HCT116 (cell line): ENCODE data around the gene CHFR. TPM values are rescaled to one million over a fixed set of nuclear protein-coding genes. Genes with fewer than 3 reads are reported as not detected.

Experiments
- ATAC-seq: fragments of 200-7000 bp; cut with Tn5 transposase; 2 replicates; pipeline ENCODE4 v1.9.1; 2020; ENCODE audit warnings: mild to moderate bottlenecking, moderate library complexity
- BruUV-seq: library from RNA; stranded (reverse); fragments of 400-500 nt; replicated peaks from 2 replicates; lab custom pipeline; 2021; lab: Mats Ljungman, UMichigan
- CTCF ChIA-PET: fragments of 300-600 bp; sonication (Branson Sonifier 250); formaldehyde crosslinking; loops from one replicate; lab custom pipeline; 2021; ENCODE audit warnings: antibody characterized with exemption; lab: Charles Lee
- POLR2A ChIA-PET: fragments of 300-600, 350-600 bp; sonication (Branson Sonifier 250); formaldehyde crosslinking; loops from one replicate; lab custom pipeline; 2021; ENCODE audit warnings: antibody characterized with exemption; lab: Charles Lee
- RAD21 ChIA-PET, 2 experiments: fragments of 300-600 bp; sonication (Branson Sonifier 250); formaldehyde crosslinking; loops; one replicate each; lab custom pipeline; 2023; ENCODE audit warnings: low total read pairs in 2 of 2; ENCODE audit not compliant: uncharacterized antibody in 2 of 2, unreplicated experiment in 2 of 2, low non-redundant PET in 1 of 2; lab: Charles Lee
- DNase-seq: peaks from one replicate; pipeline ENCODE4 v3.0.0-alpha.2; 2010; ENCODE audit warnings: low read depth, low spot score
- H2AFZ ChIP-seq: fragments of 200-600 bp; shearing (Covaris generic), sonication (generic); 2 replicates; pipeline ENCODE4 v1.6.1; 2017; ENCODE audit warnings: low read depth, mixed run types, mixed read lengths, antibody characterized with exemption, low read length; ENCODE audit not compliant: poor library complexity, severe bottlenecking
- H3K27ac ChIP-seq: 2 replicates; pipeline ENCODE4 v1.5.1; 2012; ENCODE audit warnings: low read depth, low read length
- H3K27me3 ChIP-seq: fragments of 200-600 bp; sonication (generic); 2 replicates; pipeline ENCODE4 v1.6.1; 2016; ENCODE audit warnings: mixed run types, low read length, mixed read lengths; ENCODE audit not compliant: insufficient read depth
- H3K36me3 ChIP-seq, 2 experiments: fragments of 200-500 bp in 1 of 2; fragments of 200-600 bp in 1 of 2; sonication (Bioruptor generic) in 1 of 2; sonication (generic) in 1 of 2; 2 replicates each; pipeline versions ENCODE4 v1.5.1 to v1.6.1; 2014 to 2016; ENCODE audit warnings: low read length in 2 of 2, inconsistent platforms in 1 of 2, mixed read lengths in 1 of 2, mixed run types in 1 of 2; ENCODE audit not compliant: insufficient read depth in 2 of 2, control insufficient read depth in 1 of 2
- H3K4me1 ChIP-seq, 2 experiments: fragments of 200-600 bp in 1 of 2; sonication (generic) in 1 of 2; 2 replicates each; pipeline versions ENCODE4 v1.5.1 to v1.6.1; 2012 to 2017; ENCODE audit warnings: low read length in 2 of 2, inconsistent platforms in 1 of 2, mild to moderate bottlenecking in 1 of 2, mixed read lengths in 1 of 2, mixed run types in 1 of 2, moderate library complexity in 1 of 2; ENCODE audit not compliant: insufficient read depth in 2 of 2, control insufficient read depth in 1 of 2
- H3K4me2 ChIP-seq: fragments of 200-600 bp; sonication (generic); 2 replicates; pipeline ENCODE4 v1.6.1; 2017; ENCODE audit warnings: mixed run types, low read length, mixed read lengths
- H3K4me3 ChIP-seq, 2 experiments: fragments of 200-600 bp in 1 of 2; sonication (generic) in 1 of 2; replicated peaks in 1 of 2; 2 replicates each; pipeline ENCODE4 v1.5.1; 2011 to 2016; ENCODE audit warnings: low read length in 2 of 2, control low read depth in 1 of 2, low read depth in 1 of 2, mild to moderate bottlenecking in 1 of 2, mixed read lengths in 1 of 2, mixed run types in 1 of 2
- H3K79me2 ChIP-seq: fragments of 200-600 bp; sonication (generic); 2 replicates; pipeline ENCODE4 v1.6.1; 2017; ENCODE audit warnings: mild to moderate bottlenecking, mixed run types, low read length, moderate library complexity, mixed read lengths; ENCODE audit not compliant: insufficient read depth
- H3K9ac ChIP-seq: fragments of 200-600 bp; sonication (generic); 2 replicates; pipeline ENCODE4 v1.6.1; 2016; ENCODE audit warnings: low read length, mixed read lengths
- H3K9me2 ChIP-seq: fragments of 200-600 bp; sonication (generic), shearing (Covaris generic); 2 replicates; pipeline ENCODE4 v1.6.1; 2017; ENCODE audit warnings: mixed run types, mild to moderate bottlenecking, moderate library complexity; ENCODE audit not compliant: insufficient read depth
- H3K9me3 ChIP-seq, 2 experiments: fragments of 200-500 bp in 1 of 2; fragments of 200-600 bp in 1 of 2; sonication (Bioruptor generic) in 1 of 2; sonication (generic) in 1 of 2; 2 replicates each; pipeline ENCODE4 v1.6.1; 2014 to 2017; ENCODE audit warnings: low read length in 2 of 2, mixed read lengths in 2 of 2, inconsistent platforms in 1 of 2, low read depth in 1 of 2, mild to moderate bottlenecking in 1 of 2, mixed run types in 1 of 2, moderate library complexity in 1 of 2; ENCODE audit not compliant: control insufficient read depth in 1 of 2, insufficient read depth in 1 of 2
- H4K20me1 ChIP-seq: fragments of 200-600 bp; sonication (generic), shearing (Covaris generic); 2 replicates; pipeline ENCODE4 v1.6.1; 2017; ENCODE audit warnings: mixed run types, mild to moderate bottlenecking, moderate library complexity; ENCODE audit not compliant: insufficient read depth
- CBX3 ChIP-seq: IDR thresholded peaks from 2 replicates; pipeline ENCODE4 v1.6.1; 2012; ENCODE audit warnings: low read depth
- CEBPB ChIP-seq: IDR thresholded peaks from 2 replicates; pipeline ENCODE4 v1.6.1; 2012; ENCODE audit warnings: low read depth
- EGR1 ChIP-seq: IDR thresholded peaks from 2 replicates; pipeline ENCODE4 v1.6.1; 2012; ENCODE audit warnings: low read depth
- ELF1 ChIP-seq: IDR thresholded peaks from 2 replicates; pipeline ENCODE4 v1.6.1; 2012; ENCODE audit warnings: low read depth, borderline replicate concordance
- EZH2 ChIP-seq: fragments of 200-600 bp; sonication (generic); IDR thresholded peaks from 2 replicates; pipeline ENCODE4 v1.6.1; 2017; ENCODE audit warnings: antibody characterized with exemption, mixed run types
- EZH2phosphoT487 ChIP-seq: fragments of 200-600 bp; IDR thresholded peaks from 2 replicates; pipeline ENCODE4 v1.6.1; 2018; ENCODE audit warnings: antibody characterized with exemption, borderline replicate concordance
- FOSL1 ChIP-seq: IDR thresholded peaks from 2 replicates; pipeline ENCODE4 v1.6.1; 2012; ENCODE audit warnings: low read depth
- JUND ChIP-seq: IDR thresholded peaks from 2 replicates; pipeline ENCODE4 v1.6.1; 2012
- RAD21 ChIP-seq: IDR thresholded peaks from 2 replicates; pipeline ENCODE4 v1.6.1; 2012; ENCODE audit warnings: low read depth, mild to moderate bottlenecking
- SIN3A ChIP-seq: IDR thresholded peaks from 2 replicates; pipeline ENCODE4 v1.6.1; 2012; ENCODE audit warnings: low read depth
- SRF ChIP-seq: IDR thresholded peaks from 2 replicates; pipeline ENCODE4 v1.6.1; 2012; ENCODE audit warnings: low read depth
- TCF7L2 ChIP-seq: IDR thresholded peaks from 2 replicates; pipeline ENCODE4 v1.7.0; 2011; ENCODE audit warnings: borderline replicate concordance, inconsistent platforms; ENCODE audit not compliant: insufficient read depth, insufficient read length; ENCODE audit errors: extremely low read depth
- ZFX ChIP-seq: fragments of 450-650 bp; IDR thresholded peaks from 2 replicates; pipeline ENCODE4 v1.6.1; 2017
- ZNF274 ChIP-seq: fragments of 200-500 bp; sonication (Bioruptor generic); IDR thresholded peaks from 2 replicates; pipeline ENCODE4 v1.6.1; 2014; ENCODE audit warnings: mild to moderate bottlenecking, low read depth, low read length, inconsistent platforms
- intact Hi-C: fragments of 100-400 bp; cut with micrococcal nuclease; formaldehyde crosslinking; loops from 2 replicates; pipeline ENCODE4 v1.10.0; 2022
- total RNA-seq: library from RNA; stranded (reverse); gene quantifications from one replicate; pipeline ENCODE4 v1.2.1, GENCODE V29; 2021; ENCODE audit not compliant: unreplicated experiment
- TF ChIP-seq, protein P1 (sequence below): IDR thresholded peaks from 2 replicates; pipeline ENCODE4 v1.6.1; 2011; ENCODE audit warnings: mild to moderate bottlenecking, low read length, moderate library complexity; ENCODE audit not compliant: insufficient replicate concordance; ENCODE audit errors: extremely low read depth
- TF ChIP-seq, protein P2 (sequence below): IDR thresholded peaks from 2 replicates; pipeline ENCODE4 v1.6.1; 2012
- TF ChIP-seq, protein P3 (sequence below): IDR thresholded peaks from 2 replicates; pipeline ENCODE4 v1.6.1; 2012

CHFR gene
- total RNA-seq, 1 experiment from 2014 or later: 0.39 TPM

DNA sequence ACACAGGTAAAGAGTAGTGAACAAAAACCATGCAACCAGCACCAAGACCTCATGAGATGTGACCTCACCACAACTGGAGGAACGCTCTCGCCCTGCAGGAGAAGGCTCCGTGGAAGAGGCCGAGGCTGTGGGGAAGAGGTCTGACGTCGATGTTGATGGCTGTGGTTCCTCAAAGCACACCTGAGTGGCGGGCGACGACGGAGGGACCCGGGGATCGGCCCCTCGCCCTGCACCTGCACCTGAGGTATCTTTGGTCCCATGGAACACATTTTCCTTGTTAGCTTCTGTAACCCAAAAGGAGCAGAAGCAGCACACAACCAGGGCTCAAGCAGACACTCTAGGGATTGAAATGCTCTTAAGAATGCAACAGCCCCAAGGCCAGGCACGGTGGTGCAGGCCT lies 17.9 kb downstream of the CHFR start:
- TF ChIP-seq SRF (no peak), CEBPB (no peak), FOSL1 (no peak), ZNF274 (no peak)
- TF ChIP-seq, protein P1, sequence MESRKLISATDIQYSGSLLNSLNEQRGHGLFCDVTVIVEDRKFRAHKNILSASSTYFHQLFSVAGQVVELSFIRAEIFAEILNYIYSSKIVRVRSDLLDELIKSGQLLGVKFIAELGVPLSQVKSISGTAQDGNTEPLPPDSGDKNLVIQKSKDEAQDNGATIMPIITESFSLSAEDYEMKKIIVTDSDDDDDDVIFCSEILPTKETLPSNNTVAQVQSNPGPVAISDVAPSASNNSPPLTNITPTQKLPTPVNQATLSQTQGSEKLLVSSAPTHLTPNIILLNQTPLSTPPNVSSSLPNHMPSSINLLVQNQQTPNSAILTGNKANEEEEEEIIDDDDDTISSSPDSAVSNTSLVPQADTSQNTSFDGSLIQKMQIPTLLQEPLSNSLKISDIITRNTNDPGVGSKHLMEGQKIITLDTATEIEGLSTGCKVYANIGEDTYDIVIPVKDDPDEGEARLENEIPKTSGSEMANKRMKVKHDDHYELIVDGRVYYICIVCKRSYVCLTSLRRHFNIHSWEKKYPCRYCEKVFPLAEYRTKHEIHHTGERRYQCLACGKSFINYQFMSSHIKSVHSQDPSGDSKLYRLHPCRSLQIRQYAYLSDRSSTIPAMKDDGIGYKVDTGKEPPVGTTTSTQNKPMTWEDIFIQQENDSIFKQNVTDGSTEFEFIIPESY: no peak
- no peaks in the 10 kb centered on the region for H3K36me3 ChIP-seq
- H4K20me1 ChIP-seq: no peaks in the 10 kb centered on the region
- no peak overlapping the region for H3K27ac ChIP-seq
- no TSS peak for BruUV-seq
- ChIA-PET CTCF (no interaction called here), RAD21 (no interaction called here), POLR2A (no interaction called here)
- no peaks in the 10 kb centered on the region for H3K27me3 ChIP-seq
- DNase-seq (no peak), ATAC-seq (no peak)
- no peak overlapping the region for H3K4me2 ChIP-seq
- H3K9me2 ChIP-seq: no peaks in the 10 kb centered on the region
- intact Hi-C loops: no loop called here
- no peaks in the 10 kb centered on the region for H3K4me1 ChIP-seq
- peaks cover 0 to 6% of the 10 kb centered on the region in 2 experiments; a peak in 2 of 4 replicates for H3K9me3 ChIP-seq
- no peak overlapping the region for H3K9ac ChIP-seq
- no peak overlapping the region for H2AFZ ChIP-seq
- H3K4me3 ChIP-seq: no peak overlapping the region
- H3K79me2 ChIP-seq: no peaks in the 10 kb centered on the region

DNA sequence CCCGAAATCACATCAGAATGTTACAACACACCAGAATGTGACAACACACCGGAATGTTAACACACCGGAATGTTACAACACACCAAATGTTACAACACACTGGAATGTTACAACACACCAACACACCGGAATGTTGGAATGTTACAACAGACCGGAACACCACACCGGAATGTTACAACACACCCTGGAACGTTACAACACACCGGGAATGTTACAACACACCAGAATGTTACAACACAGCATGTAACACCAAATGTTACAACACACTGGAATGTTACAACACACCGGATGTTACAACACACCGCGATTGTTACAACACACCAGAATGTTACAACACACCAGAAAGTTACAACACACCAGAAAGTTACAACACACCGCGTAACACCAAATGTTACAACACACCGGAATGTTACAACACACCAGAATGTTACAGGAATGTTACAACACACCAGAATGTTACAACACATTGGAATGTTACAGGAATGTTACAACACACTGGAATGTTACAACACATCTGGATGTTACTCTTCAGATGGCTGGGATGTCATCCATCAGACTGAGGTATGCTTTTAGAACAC lies 21.1 kb downstream of the CHFR start:
- Histone ChIP-seq H3K9me3 (peaks cover 0 to 10% of the 10 kb centered on the region in 2 experiments; a peak in 1 of 4 replicates), H3K4me3 (no peak overlapping the region), H2AFZ (no peak overlapping the region), H3K36me3 (no peaks in the 10 kb centered on the region), H3K9me2 (no peaks in the 10 kb centered on the region), H3K4me2 (no peak overlapping the region), H3K9ac (no peak overlapping the region), H4K20me1 (no peaks in the 10 kb centered on the region), H3K79me2 (no peaks in the 10 kb centered on the region), H3K27ac (no peak overlapping the region), H3K4me1 (no peaks in the 10 kb centered on the region), H3K27me3 (no peaks in the 10 kb centered on the region)
- ChIA-PET POLR2A (no interaction called here), CTCF (no interaction called here), RAD21 (no interaction called here)
- no peak for DNase-seq
- intact Hi-C loops: no loop called here
- BruUV-seq: no TSS peak
- ATAC-seq: no peak
- no peak for TF ChIP-seq CEBPB
- TF ChIP-seq EZH2: no peak
- no peak for TF ChIP-seq ZNF274
- TF ChIP-seq RAD21: no peak
- no peak for TF ChIP-seq CBX3
- TF ChIP-seq ELF1: no peak
- no peak for TF ChIP-seq ZFX
- TF ChIP-seq SIN3A: no peak
- TF ChIP-seq TCF7L2: no peak
- TF ChIP-seq EGR1: no peak
- TF ChIP-seq EZH2phosphoT487: no peak
- TF ChIP-seq JUND: no peak
- TF ChIP-seq, protein P2, sequence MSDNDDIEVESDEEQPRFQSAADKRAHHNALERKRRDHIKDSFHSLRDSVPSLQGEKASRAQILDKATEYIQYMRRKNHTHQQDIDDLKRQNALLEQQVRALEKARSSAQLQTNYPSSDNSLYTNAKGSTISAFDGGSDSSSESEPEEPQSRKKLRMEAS: no peak
- TF ChIP-seq, protein P3, sequence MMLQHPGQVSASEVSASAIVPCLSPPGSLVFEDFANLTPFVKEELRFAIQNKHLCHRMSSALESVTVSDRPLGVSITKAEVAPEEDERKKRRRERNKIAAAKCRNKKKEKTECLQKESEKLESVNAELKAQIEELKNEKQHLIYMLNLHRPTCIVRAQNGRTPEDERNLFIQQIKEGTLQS: no peak
- TF ChIP-seq, protein P1: no peak
